Measurements from ENCODE around the gene MIA.

DNA sequence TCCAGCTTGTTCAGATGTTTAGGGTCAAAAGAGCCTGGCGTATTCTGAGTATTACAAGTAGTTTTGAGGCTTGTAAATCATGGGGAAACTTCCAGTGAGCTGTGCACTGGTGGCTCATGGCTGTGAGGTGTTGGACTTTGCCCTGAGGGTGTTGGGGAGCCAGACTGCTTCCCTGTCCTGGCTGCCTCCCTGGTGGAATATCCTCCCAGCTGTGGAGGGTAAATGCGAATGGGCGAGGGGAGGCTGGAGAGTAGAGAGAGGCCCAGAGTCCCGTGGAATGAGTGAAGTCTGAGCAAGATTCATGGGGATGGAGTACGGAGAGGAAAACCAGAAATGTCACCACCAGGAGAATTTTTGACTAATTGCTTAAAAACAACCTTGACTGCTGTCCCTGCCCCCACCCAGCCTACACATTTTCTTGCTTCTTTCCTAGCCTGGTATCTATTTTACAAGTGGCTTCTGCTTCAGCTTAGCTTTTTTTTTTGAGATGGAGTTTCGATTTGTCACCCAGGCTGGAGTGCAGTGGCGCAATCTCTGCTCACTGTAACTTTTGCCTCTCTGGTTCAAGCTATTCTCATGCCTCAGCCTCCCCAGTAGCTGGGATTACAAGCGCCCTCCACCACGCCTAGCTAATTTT lies 20.6 kb upstream of the MIA start:
- TF ChIP-seq, protein P1, sequence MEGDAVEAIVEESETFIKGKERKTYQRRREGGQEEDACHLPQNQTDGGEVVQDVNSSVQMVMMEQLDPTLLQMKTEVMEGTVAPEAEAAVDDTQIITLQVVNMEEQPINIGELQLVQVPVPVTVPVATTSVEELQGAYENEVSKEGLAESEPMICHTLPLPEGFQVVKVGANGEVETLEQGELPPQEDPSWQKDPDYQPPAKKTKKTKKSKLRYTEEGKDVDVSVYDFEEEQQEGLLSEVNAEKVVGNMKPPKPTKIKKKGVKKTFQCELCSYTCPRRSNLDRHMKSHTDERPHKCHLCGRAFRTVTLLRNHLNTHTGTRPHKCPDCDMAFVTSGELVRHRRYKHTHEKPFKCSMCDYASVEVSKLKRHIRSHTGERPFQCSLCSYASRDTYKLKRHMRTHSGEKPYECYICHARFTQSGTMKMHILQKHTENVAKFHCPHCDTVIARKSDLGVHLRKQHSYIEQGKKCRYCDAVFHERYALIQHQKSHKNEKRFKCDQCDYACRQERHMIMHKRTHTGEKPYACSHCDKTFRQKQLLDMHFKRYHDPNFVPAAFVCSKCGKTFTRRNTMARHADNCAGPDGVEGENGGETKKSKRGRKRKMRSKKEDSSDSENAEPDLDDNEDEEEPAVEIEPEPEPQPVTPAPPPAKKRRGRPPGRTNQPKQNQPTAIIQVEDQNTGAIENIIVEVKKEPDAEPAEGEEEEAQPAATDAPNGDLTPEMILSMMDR (conservative IDR thresholded peaks at IDR 0.05 in 1 of 2, IDR thresholded peaks at IDR 0.05 in 1 of 2; ENCODE audit: low read depth in 1 of 2, low read length in 2 of 2), result no peak
- no peak for TF ChIP-seq EZH2 (IDR thresholded peaks at IDR 0.05; ENCODE audit: low read length, missing control alignments)

Data from fibroblast of lung (primary cell).